A673 (cell line): ENCODE data around the gene SPATA46. TPM values are rescaled to one million over a fixed set of nuclear protein-coding genes. Genes with fewer than 3 reads are reported as not detected.

ENCODE experiments used
- BruUV-seq: library from RNA; stranded (reverse); fragments of 400-500 nt; replicated peaks from 2 replicates; lab custom pipeline; 2021; lab: Mats Ljungman, UMichigan
- CTCF ChIA-PET: fragments of 300-600 bp; sonication (Branson Sonifier 250); formaldehyde crosslinking; loops from one replicate; lab custom pipeline; 2022; ENCODE audit warnings: antibody characterized with exemption; lab: Charles Lee
- POLR2A ChIA-PET: fragments of 300-600 bp; sonication (Branson Sonifier 250); formaldehyde crosslinking; loops from one replicate; lab custom pipeline; 2022; ENCODE audit warnings: antibody characterized with exemption; ENCODE audit not compliant: low non-redundant PET; lab: Charles Lee
- DNase-seq: peaks from one replicate; pipeline ENCODE4 v3.0.0-alpha.2; 2015; ENCODE audit warnings: low spot score
- H3K27ac ChIP-seq: fragments of 200-600 bp; sonication (generic); 2 replicates; pipeline ENCODE4 v1.5.1; 2016; ENCODE audit warnings: mixed run types, low read depth, mild to moderate bottlenecking, mixed read lengths, antibody characterized with exemption, low read length; ENCODE audit not compliant: poor library complexity, severe bottlenecking
- H3K27me3 ChIP-seq: fragments of 200-600 bp; sonication (generic); replicated peaks from 2 replicates; pipeline ENCODE4 v1.6.1; 2017; ENCODE audit warnings: mixed run types, low read depth, mild to moderate bottlenecking, mixed read lengths, antibody characterized with exemption, low read length; ENCODE audit not compliant: insufficient read depth, poor library complexity
- H3K36me3 ChIP-seq: fragments of 200-600 bp; sonication (generic); 2 replicates; pipeline ENCODE4 v1.6.1; 2016; ENCODE audit warnings: mixed run types, mild to moderate bottlenecking, mixed read lengths, antibody characterized with exemption, low read length; ENCODE audit not compliant: insufficient read depth, poor library complexity, severe bottlenecking
- H3K4me1 ChIP-seq: fragments of 200-600 bp; sonication (generic); 2 replicates; pipeline ENCODE4 v1.6.1; 2017; ENCODE audit warnings: mixed run types, mild to moderate bottlenecking, mixed read lengths, antibody characterized with exemption, low read length; ENCODE audit not compliant: insufficient read depth, poor library complexity, severe bottlenecking
- H3K4me3 ChIP-seq: fragments of 200-600 bp; sonication (generic); 2 replicates; pipeline ENCODE4 v1.5.1; 2016; ENCODE audit warnings: low read depth, mixed run types, mild to moderate bottlenecking, mixed read lengths, low read length; ENCODE audit not compliant: poor library complexity, severe bottlenecking
- H3K9me3 ChIP-seq: fragments of 200-600 bp; sonication (generic); 2 replicates; pipeline ENCODE4 v1.6.1; 2016; ENCODE audit warnings: mixed run types, low read depth, mild to moderate bottlenecking, mixed read lengths, antibody characterized with exemption, low read length; ENCODE audit not compliant: poor library complexity, severe bottlenecking
- EZH2 ChIP-seq: fragments of 200-600 bp; sonication (generic); IDR thresholded peaks from 2 replicates; pipeline ENCODE4 v1.6.1; 2017; ENCODE audit warnings: borderline replicate concordance, low read depth, mild to moderate bottlenecking, mixed read lengths, antibody characterized with exemption, low read length; ENCODE audit not compliant: poor library complexity, severe bottlenecking
- intact Hi-C: fragments of 100-400 bp; cut with micrococcal nuclease; formaldehyde crosslinking; loops from one replicate; pipeline ENCODE4 v1.10.0; 2022; ENCODE audit not compliant: unreplicated experiment
- total RNA-seq: library from RNA; stranded (reverse); gene quantifications from 2 replicates; pipeline ENCODE4 v1.2.3, GENCODE V29; 2021
- TF ChIP-seq, protein P1 (sequence below): fragments of 300-800, 200-600 bp; sonication (generic); conservative IDR thresholded peaks from 2 replicates; pipeline ENCODE4 v1.5.1; 2017; ENCODE audit warnings: low read depth, mild to moderate bottlenecking, antibody characterized with exemption, low read length, moderate library complexity, mixed read lengths

SPATA46 gene
- total RNA-seq, 1 experiment from 2014 or later, result not detected

- POLR2A ChIA-PET, result no interaction called here
- intact Hi-C loops, result no loop called here
- H3K36me3 ChIP-seq, result peaks cover 12% of the 10 kb centered on the region
- CTCF ChIA-PET, result interaction anchor here (1.1 kb wide), 1 partner anchor 14 kb away, joined by 3 read pairs; no protein-coding TSS in a partner anchor
- H3K27ac ChIP-seq, result no peak overlapping the region
- TF ChIP-seq, protein P1, sequence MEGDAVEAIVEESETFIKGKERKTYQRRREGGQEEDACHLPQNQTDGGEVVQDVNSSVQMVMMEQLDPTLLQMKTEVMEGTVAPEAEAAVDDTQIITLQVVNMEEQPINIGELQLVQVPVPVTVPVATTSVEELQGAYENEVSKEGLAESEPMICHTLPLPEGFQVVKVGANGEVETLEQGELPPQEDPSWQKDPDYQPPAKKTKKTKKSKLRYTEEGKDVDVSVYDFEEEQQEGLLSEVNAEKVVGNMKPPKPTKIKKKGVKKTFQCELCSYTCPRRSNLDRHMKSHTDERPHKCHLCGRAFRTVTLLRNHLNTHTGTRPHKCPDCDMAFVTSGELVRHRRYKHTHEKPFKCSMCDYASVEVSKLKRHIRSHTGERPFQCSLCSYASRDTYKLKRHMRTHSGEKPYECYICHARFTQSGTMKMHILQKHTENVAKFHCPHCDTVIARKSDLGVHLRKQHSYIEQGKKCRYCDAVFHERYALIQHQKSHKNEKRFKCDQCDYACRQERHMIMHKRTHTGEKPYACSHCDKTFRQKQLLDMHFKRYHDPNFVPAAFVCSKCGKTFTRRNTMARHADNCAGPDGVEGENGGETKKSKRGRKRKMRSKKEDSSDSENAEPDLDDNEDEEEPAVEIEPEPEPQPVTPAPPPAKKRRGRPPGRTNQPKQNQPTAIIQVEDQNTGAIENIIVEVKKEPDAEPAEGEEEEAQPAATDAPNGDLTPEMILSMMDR, result no peak
- no peak for TF ChIP-seq EZH2
- no peaks in the 10 kb centered on the region for H3K9me3 ChIP-seq
- no TSS peak for BruUV-seq
- no peak for DNase-seq
- H3K4me1 ChIP-seq, result peaks cover 9% of the 10 kb centered on the region
- H3K4me3 ChIP-seq, result no peak overlapping the region
- no peaks in the 10 kb centered on the region for H3K27me3 ChIP-seq
Observed at GRCh38 chr1:162343470-162343869, 33.2 kb downstream of the SPATA46 start.

GRCh38 chr1:162342452-162342983 is 34.1 kb downstream of the SPATA46 start:
- BruUV-seq, result no TSS peak
- CTCF ChIA-PET, result interaction anchor here (0.7 to 1.1 kb wide), 2 partner anchors 15 to 286 kb away, joined by 3 read pairs; no protein-coding TSS in a partner anchor

GRCh38 chr1:162336621-162337285 is 39.9 kb downstream of the SPATA46 start:
- ChIA-PET POLR2A (no interaction called here), CTCF (no interaction called here)
- no peak for DNase-seq
- TF ChIP-seq EZH2, result no peak
- TF ChIP-seq, protein P1, result no peak
- no peaks in the 10 kb centered on the region for H3K9me3 ChIP-seq
- H3K4me1 ChIP-seq, result no peaks in the 10 kb centered on the region
- no peaks in the 10 kb centered on the region for H3K36me3 ChIP-seq
- intact Hi-C loops, result no loop called here
- H3K27me3 ChIP-seq, result no peaks in the 10 kb centered on the region
- H3K27ac ChIP-seq, result no peak overlapping the region
- no peak overlapping the region for H3K4me3 ChIP-seq
- no TSS peak for BruUV-seq

More at GRCh38 chr1:162342452-162342983, 34.1 kb downstream of the SPATA46 start:
- Histone ChIP-seq H3K36me3 (peaks cover 12% of the 10 kb centered on the region), H3K9me3 (no peaks in the 10 kb centered on the region), H3K27ac (no peak overlapping the region), H3K4me1 (peaks cover 9% of the 10 kb centered on the region), H3K4me3 (no peak overlapping the region), H3K27me3 (no peaks in the 10 kb centered on the region)
- intact Hi-C loops, result no loop called here
- POLR2A ChIA-PET, result no interaction called here
- no peak for TF ChIP-seq EZH2
- TF ChIP-seq, protein P1, result no peak
- no peak for DNase-seq
